ENCODE data around the gene PIK3C2B. TPM values are rescaled to one million over a fixed set of nuclear protein-coding genes. Genes with fewer than 3 reads are reported as not detected.

The PIK3C2B gene
- total RNA-seq, 2 donors from 2014 or later = 20.9 to 24.1 TPM

- Histone ChIP-seq H3K9me3 (no peaks in the 10 kb centered on the region), H3K36me3 (no peaks in the 10 kb centered on the region), H3K4me1 (replicated peaks) (peaks cover 10% of the 10 kb centered on the region), H3K4me3 (no peak overlapping the region), H3K27me3 (replicated peaks; ENCODE audit: insufficient read depth) (no peaks in the 10 kb centered on the region), H3K27ac (no peak overlapping the region)
- intact Hi-C loops (cut with DNase I) = no loop called here
- DNase-seq (ENCODE audit: low spot score) = no peak
- WGBS = 65% methylated on average over 9 of the region's 9 CpGs
- TF ChIP-seq POLR2AphosphoS5 (IDR thresholded peaks at IDR 0.05) (no peak), POLR2A (IDR thresholded peaks at IDR 0.05) (no peak)
- TF ChIP-seq, protein P1, sequence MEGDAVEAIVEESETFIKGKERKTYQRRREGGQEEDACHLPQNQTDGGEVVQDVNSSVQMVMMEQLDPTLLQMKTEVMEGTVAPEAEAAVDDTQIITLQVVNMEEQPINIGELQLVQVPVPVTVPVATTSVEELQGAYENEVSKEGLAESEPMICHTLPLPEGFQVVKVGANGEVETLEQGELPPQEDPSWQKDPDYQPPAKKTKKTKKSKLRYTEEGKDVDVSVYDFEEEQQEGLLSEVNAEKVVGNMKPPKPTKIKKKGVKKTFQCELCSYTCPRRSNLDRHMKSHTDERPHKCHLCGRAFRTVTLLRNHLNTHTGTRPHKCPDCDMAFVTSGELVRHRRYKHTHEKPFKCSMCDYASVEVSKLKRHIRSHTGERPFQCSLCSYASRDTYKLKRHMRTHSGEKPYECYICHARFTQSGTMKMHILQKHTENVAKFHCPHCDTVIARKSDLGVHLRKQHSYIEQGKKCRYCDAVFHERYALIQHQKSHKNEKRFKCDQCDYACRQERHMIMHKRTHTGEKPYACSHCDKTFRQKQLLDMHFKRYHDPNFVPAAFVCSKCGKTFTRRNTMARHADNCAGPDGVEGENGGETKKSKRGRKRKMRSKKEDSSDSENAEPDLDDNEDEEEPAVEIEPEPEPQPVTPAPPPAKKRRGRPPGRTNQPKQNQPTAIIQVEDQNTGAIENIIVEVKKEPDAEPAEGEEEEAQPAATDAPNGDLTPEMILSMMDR (IDR thresholded peaks at IDR 0.05) = no peak
Observed at GRCh38 chr1:204475656-204476432, 18.8 kb downstream of the PIK3C2B start.

- H3K27me3 ChIP-seq (replicated peaks; ENCODE audit: insufficient read depth) = no peaks in the 10 kb centered on the region
- peaks cover 0 to 6% of the 10 kb centered on the region in 2 donors for H3K36me3 ChIP-seq
- no peak for DNase-seq (ENCODE audit: low spot score)
- no peak overlapping the region for H3K27ac ChIP-seq
- intact Hi-C loops (cut with DNase I) = no loop called here
- H3K4me1 ChIP-seq (replicated peaks) = no peaks in the 10 kb centered on the region
- H3K4me3 ChIP-seq = no peak overlapping the region
- WGBS = 95% methylated on average over 1 of the region's 1 CpG
- TF ChIP-seq POLR2AphosphoS5 (IDR thresholded peaks at IDR 0.05) = no peak
- no peak for TF ChIP-seq POLR2A (IDR thresholded peaks at IDR 0.05)
- TF ChIP-seq, protein P1 (IDR thresholded peaks at IDR 0.05) = no peak
- no peaks in the 10 kb centered on the region for H3K9me3 ChIP-seq
Observed at GRCh38 chr1:204473400-204473965, 21.1 kb downstream of the PIK3C2B start.

DNA sequence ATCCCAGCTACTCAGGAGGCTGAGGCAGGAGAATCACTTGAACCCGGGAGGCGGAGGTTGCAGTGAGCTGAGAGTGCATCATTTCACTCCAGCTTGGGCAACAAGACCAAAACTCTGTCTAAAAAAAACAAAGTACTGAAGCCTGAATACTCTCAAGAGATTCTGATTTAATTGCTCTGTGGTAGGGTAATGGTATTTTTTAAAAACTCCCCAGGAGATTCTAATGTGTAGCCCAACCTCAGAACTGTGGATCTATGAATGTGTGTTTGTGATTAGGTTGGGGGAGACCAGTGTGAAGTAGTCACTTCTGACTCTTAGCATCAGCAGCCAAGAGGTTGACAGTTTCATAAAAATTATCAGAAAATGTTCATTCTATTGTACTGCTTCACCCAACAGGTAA lies 21.9 kb downstream of the PIK3C2B start:
- H3K27me3 ChIP-seq (replicated peaks; ENCODE audit: insufficient read depth) = no peaks in the 10 kb centered on the region
- no peaks in the 10 kb centered on the region for H3K4me1 ChIP-seq (replicated peaks)
- no peak overlapping the region for H3K27ac ChIP-seq
- WGBS = 98% methylated on average over 2 of the region's 2 CpGs
- H3K9me3 ChIP-seq = no peaks in the 10 kb centered on the region
- intact Hi-C loops (cut with DNase I) = no loop called here
- peaks cover 0 to 7% of the 10 kb centered on the region in 2 donors for H3K36me3 ChIP-seq
- no peak overlapping the region for H3K4me3 ChIP-seq
- no peak for DNase-seq (ENCODE audit: low spot score)
- no peak for TF ChIP-seq POLR2A (IDR thresholded peaks at IDR 0.05)
- TF ChIP-seq, protein P1 (IDR thresholded peaks at IDR 0.05) = no peak

- TF ChIP-seq, protein P1 (IDR thresholded peaks at IDR 0.05) = no peak
- no peak for TF ChIP-seq POLR2AphosphoS5 (IDR thresholded peaks at IDR 0.05)
- TF ChIP-seq POLR2A (IDR thresholded peaks at IDR 0.05) = no peak
- intact Hi-C loops (cut with DNase I) = no loop called here
Observed at GRCh38 chr1:204471687-204472086, 22.9 kb downstream of the PIK3C2B start.

DNA sequence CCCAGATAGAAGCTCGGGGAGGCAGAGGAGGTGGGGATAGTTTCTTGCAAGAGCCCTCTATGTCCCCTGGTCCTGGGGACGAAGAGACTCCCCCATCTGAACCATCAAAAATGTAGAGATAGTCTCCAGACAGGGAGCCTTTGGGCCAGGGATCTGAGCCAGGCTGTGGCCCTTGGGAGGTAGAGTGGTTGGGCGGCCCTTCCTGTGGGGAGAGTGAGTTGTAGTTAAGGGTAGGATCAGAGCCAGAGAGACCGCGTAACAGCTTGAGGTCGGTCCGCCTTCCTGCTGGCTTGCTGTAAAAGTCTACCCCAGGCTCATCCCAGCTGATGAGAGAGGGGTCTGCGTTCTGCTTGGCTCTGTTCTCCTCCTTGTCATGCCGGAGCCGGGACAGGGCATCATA lies 25.3 kb downstream of the PIK3C2B start:
- H3K36me3 ChIP-seq = peaks cover 0 to 7% of the 10 kb centered on the region in 2 donors
- intact Hi-C loops (cut with DNase I) = no loop called here
- H3K4me1 ChIP-seq (replicated peaks) = peaks cover 8% of the 10 kb centered on the region
- TF ChIP-seq, protein P1 (IDR thresholded peaks at IDR 0.05) = no peak
- no peak for TF ChIP-seq POLR2A (IDR thresholded peaks at IDR 0.05)
- no peak for TF ChIP-seq POLR2AphosphoS5 (IDR thresholded peaks at IDR 0.05)
- H3K9me3 ChIP-seq = no peaks in the 10 kb centered on the region
- H3K27ac ChIP-seq = no peak overlapping the region
- WGBS = 87% methylated on average over 10 of the region's 10 CpGs
- H3K4me3 ChIP-seq = no peak overlapping the region
- H3K27me3 ChIP-seq (replicated peaks; ENCODE audit: insufficient read depth) = no peaks in the 10 kb centered on the region
- DNase-seq (ENCODE audit: low spot score) = no peak

More at GRCh38 chr1:204471687-204472086, 22.9 kb downstream of the PIK3C2B start:
- Histone ChIP-seq H3K27ac (no peak overlapping the region), H3K4me3 (no peak overlapping the region), H3K36me3 (peaks cover 0 to 7% of the 10 kb centered on the region in 2 donors), H3K27me3 (replicated peaks; ENCODE audit: insufficient read depth) (no peaks in the 10 kb centered on the region), H3K4me1 (replicated peaks) (peaks cover 4% of the 10 kb centered on the region), H3K9me3 (no peaks in the 10 kb centered on the region)
- no peak for DNase-seq (ENCODE audit: low spot score)
- 85% methylated on average over 4 of the region's 4 CpGs for WGBS

Data from prostate gland (tissue), 2 donors.